ENCODE results near the gene CD2AP.

DNA sequence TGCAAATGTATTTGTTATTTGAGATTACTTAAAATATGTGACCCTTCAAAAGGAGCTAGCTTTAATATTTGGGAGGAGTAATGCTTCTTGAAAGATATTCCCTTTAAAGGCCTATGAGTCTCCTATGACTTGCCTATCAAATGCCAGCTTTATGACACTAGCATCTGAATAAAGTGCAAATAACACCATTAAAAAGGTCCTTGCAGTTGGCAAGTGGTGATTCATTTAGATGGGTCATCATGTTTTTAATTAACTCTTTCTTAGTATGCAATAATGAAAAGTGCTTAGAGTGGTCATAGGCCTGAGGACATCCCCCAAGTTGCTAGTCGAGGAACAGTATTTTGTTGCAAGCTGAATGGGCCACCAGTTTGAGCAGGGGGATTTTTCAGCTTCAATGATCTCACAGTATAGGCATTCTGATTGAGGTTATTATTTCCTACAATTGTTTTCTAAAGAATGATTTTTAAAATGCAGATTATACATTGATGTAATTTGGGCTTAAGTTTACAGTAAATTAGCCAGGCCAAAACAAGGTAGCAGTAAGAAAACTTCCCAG is 3.7 kb upstream of the CD2AP start:
- TF ChIP-seq, protein P1, sequence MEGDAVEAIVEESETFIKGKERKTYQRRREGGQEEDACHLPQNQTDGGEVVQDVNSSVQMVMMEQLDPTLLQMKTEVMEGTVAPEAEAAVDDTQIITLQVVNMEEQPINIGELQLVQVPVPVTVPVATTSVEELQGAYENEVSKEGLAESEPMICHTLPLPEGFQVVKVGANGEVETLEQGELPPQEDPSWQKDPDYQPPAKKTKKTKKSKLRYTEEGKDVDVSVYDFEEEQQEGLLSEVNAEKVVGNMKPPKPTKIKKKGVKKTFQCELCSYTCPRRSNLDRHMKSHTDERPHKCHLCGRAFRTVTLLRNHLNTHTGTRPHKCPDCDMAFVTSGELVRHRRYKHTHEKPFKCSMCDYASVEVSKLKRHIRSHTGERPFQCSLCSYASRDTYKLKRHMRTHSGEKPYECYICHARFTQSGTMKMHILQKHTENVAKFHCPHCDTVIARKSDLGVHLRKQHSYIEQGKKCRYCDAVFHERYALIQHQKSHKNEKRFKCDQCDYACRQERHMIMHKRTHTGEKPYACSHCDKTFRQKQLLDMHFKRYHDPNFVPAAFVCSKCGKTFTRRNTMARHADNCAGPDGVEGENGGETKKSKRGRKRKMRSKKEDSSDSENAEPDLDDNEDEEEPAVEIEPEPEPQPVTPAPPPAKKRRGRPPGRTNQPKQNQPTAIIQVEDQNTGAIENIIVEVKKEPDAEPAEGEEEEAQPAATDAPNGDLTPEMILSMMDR (IDR thresholded peaks at IDR 0.05; ENCODE audit: low read depth, low read length, missing input control), result no peak
- TF ChIP-seq GABPA (IDR thresholded peaks at IDR 0.05 in 1 of 2, conservative IDR thresholded peaks at IDR 0.05 in 1 of 2) (no peak), YY1 (IDR thresholded peaks at IDR 0.05) (no peak), FOXA1 (IDR thresholded peaks at IDR 0.05) (no peak), FOXA2 (IDR thresholded peaks at IDR 0.05) (no peak), HNF4A (conservative IDR thresholded peaks at IDR 0.05) (no peak), EGR1 (IDR thresholded peaks at IDR 0.05; ENCODE audit: low read depth in 2 of 2) (no peak), RAD21 (IDR thresholded peaks at IDR 0.05) (no peak)
- TF ChIP-seq, protein P2, sequence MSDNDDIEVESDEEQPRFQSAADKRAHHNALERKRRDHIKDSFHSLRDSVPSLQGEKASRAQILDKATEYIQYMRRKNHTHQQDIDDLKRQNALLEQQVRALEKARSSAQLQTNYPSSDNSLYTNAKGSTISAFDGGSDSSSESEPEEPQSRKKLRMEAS (IDR thresholded peaks at IDR 0.05), result no peak
- TF ChIP-seq, protein P3, sequence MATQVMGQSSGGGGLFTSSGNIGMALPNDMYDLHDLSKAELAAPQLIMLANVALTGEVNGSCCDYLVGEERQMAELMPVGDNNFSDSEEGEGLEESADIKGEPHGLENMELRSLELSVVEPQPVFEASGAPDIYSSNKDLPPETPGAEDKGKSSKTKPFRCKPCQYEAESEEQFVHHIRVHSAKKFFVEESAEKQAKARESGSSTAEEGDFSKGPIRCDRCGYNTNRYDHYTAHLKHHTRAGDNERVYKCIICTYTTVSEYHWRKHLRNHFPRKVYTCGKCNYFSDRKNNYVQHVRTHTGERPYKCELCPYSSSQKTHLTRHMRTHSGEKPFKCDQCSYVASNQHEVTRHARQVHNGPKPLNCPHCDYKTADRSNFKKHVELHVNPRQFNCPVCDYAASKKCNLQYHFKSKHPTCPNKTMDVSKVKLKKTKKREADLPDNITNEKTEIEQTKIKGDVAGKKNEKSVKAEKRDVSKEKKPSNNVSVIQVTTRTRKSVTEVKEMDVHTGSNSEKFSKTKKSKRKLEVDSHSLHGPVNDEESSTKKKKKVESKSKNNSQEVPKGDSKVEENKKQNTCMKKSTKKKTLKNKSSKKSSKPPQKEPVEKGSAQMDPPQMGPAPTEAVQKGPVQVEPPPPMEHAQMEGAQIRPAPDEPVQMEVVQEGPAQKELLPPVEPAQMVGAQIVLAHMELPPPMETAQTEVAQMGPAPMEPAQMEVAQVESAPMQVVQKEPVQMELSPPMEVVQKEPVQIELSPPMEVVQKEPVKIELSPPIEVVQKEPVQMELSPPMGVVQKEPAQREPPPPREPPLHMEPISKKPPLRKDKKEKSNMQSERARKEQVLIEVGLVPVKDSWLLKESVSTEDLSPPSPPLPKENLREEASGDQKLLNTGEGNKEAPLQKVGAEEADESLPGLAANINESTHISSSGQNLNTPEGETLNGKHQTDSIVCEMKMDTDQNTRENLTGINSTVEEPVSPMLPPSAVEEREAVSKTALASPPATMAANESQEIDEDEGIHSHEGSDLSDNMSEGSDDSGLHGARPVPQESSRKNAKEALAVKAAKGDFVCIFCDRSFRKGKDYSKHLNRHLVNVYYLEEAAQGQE (IDR thresholded peaks at IDR 0.05), result no peak
- TF ChIP-seq, protein P4, sequence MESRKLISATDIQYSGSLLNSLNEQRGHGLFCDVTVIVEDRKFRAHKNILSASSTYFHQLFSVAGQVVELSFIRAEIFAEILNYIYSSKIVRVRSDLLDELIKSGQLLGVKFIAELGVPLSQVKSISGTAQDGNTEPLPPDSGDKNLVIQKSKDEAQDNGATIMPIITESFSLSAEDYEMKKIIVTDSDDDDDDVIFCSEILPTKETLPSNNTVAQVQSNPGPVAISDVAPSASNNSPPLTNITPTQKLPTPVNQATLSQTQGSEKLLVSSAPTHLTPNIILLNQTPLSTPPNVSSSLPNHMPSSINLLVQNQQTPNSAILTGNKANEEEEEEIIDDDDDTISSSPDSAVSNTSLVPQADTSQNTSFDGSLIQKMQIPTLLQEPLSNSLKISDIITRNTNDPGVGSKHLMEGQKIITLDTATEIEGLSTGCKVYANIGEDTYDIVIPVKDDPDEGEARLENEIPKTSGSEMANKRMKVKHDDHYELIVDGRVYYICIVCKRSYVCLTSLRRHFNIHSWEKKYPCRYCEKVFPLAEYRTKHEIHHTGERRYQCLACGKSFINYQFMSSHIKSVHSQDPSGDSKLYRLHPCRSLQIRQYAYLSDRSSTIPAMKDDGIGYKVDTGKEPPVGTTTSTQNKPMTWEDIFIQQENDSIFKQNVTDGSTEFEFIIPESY (IDR thresholded peaks at IDR 0.05), result no peak

Data from liver (tissue), 3 donors.